HEK293 (cell line): ENCODE data around the gene STK39.

ENCODE experiments used
- CTCF ChIA-PET: fragments of 350-600 bp; formaldehyde crosslinking; extraction: SDS; loops from one replicate; lab custom pipeline; 2021; ENCODE audit warnings: antibody characterized with exemption; lab: Yijun Ruan, JAX
- POLR2A ChIA-PET: fragments of 300-600 bp; formaldehyde crosslinking; extraction: SDS; loops from one replicate; lab custom pipeline; 2020; ENCODE audit warnings: antibody characterized with exemption, inconsistent platforms; lab: Yijun Ruan, JAX
- H3K27ac ChIP-seq: fragments of 200-500 bp; sonication (Bioruptor generic); 2 replicates; pipeline ENCODE4 v1.5.1; 2014; ENCODE audit warnings: low read depth, low read length, control low read depth, inconsistent platforms; ENCODE audit errors: extremely low read depth
- H3K36me3 ChIP-seq, 2 experiments: fragments of 200-500 bp in 1 of 2; sonication (Bioruptor generic) in 1 of 2; 1 replicate in 1 of 2; 2 replicates in 1 of 2; pipeline ENCODE4 v1.5.1; 2014 to 2017; ENCODE audit warnings: inconsistent platforms in 2 of 2, low read length in 2 of 2; ENCODE audit not compliant: control insufficient read depth in 2 of 2, insufficient read depth in 1 of 2
- H3K4me1 ChIP-seq: fragments of 200-500 bp; sonication (Bioruptor generic); 2 replicates; pipeline ENCODE4 v1.5.1; 2014; ENCODE audit warnings: mild to moderate bottlenecking, low read length, inconsistent platforms; ENCODE audit not compliant: control insufficient read depth, insufficient read depth
- H3K4me3 ChIP-seq: 2 replicates; pipeline ENCODE4 v1.5.1; 2011; ENCODE audit warnings: low read depth, mild to moderate bottlenecking, control low read depth, low read length, moderate library complexity
- H3K9me3 ChIP-seq: fragments of 200-500 bp; sonication (Bioruptor generic); 2 replicates; pipeline ENCODE4 v1.5.1; 2014; ENCODE audit warnings: low read depth, low read length, inconsistent platforms; ENCODE audit not compliant: control insufficient read depth, insufficient read depth
- KLF1 ChIP-seq: fragments of 450-650 bp; formaldehyde crosslinking; IDR thresholded peaks from 2 replicates; pipeline ENCODE4 v1.5.1; 2016; ENCODE audit warnings: missing biosample characterization, missing genetic modification characterization
- PRDM2 ChIP-seq: fragments of 450-650 bp; formaldehyde crosslinking; IDR thresholded peaks from 2 replicates; pipeline ENCODE4 v1.5.1; 2016; ENCODE audit warnings: missing biosample characterization, missing genetic modification characterization, borderline replicate concordance
- ZBTB49 ChIP-seq: fragments of 450-650 bp; formaldehyde crosslinking; IDR thresholded peaks from 2 replicates; pipeline ENCODE4 v1.5.1; 2016; ENCODE audit warnings: missing biosample characterization, missing genetic modification characterization, low read depth
- ZFP69B ChIP-seq: fragments of 450-650 bp; formaldehyde crosslinking; IDR thresholded peaks from 2 replicates; pipeline ENCODE4 v1.5.1; 2016; ENCODE audit warnings: missing biosample characterization, missing genetic modification characterization
- ZNF112 ChIP-seq: fragments of 450-650 bp; formaldehyde crosslinking; IDR thresholded peaks from 2 replicates; pipeline ENCODE4 v1.5.0; 2017; ENCODE audit warnings: missing biosample characterization, missing genetic modification characterization
- ZNF132 ChIP-seq: fragments of 450-650 bp; formaldehyde crosslinking; IDR thresholded peaks from 2 replicates; pipeline ENCODE4 v1.5.1; 2017; ENCODE audit warnings: missing biosample characterization, missing genetic modification characterization, borderline replicate concordance
- ZNF174 ChIP-seq: fragments of 450-650 bp; formaldehyde crosslinking; IDR thresholded peaks from 2 replicates; pipeline ENCODE4 v1.5.0; 2017; ENCODE audit warnings: missing biosample characterization, mild to moderate bottlenecking, missing genetic modification characterization
- ZNF211 ChIP-seq: fragments of 450-650 bp; formaldehyde crosslinking; IDR thresholded peaks from 2 replicates; pipeline ENCODE4 v1.5.1; 2016; ENCODE audit warnings: low read depth, missing biosample characterization, missing genetic modification characterization
- ZNF311 ChIP-seq: fragments of 450-650 bp; formaldehyde crosslinking; IDR thresholded peaks from 2 replicates; pipeline ENCODE4 v1.5.1; 2017; ENCODE audit warnings: missing biosample characterization, missing genetic modification characterization, borderline replicate concordance
- ZNF391 ChIP-seq: fragments of 450-650 bp; formaldehyde crosslinking; IDR thresholded peaks from 2 replicates; pipeline ENCODE4 v1.5.1; 2016; ENCODE audit warnings: low read depth, missing biosample characterization, missing genetic modification characterization, borderline replicate concordance
- ZNF561 ChIP-seq: fragments of 450-650 bp; IDR thresholded peaks from 2 replicates; pipeline ENCODE4 v1.5.1; 2018; ENCODE audit warnings: missing biosample characterization, missing genetic modification characterization, borderline replicate concordance
- ZNF585B ChIP-seq: fragments of 450-650 bp; formaldehyde crosslinking; IDR thresholded peaks from 2 replicates; pipeline ENCODE4 v1.5.1; 2016; ENCODE audit warnings: missing biosample characterization, missing genetic modification characterization
- ZNF785 ChIP-seq: fragments of 450-650 bp; formaldehyde crosslinking; IDR thresholded peaks from 2 replicates; pipeline ENCODE4 v1.5.1; 2016; ENCODE audit warnings: missing biosample characterization, missing genetic modification characterization
- ZNF830 ChIP-seq: fragments of 450-650 bp; IDR thresholded peaks from 2 replicates; pipeline ENCODE4 v1.5.0; 2018; ENCODE audit warnings: missing biosample characterization, missing genetic modification characterization, low read depth, mild to moderate bottlenecking, moderate library complexity
- ZNF837 ChIP-seq: fragments of 450-650 bp; formaldehyde crosslinking; IDR thresholded peaks from 2 replicates; pipeline ENCODE4 v1.5.1; 2016; ENCODE audit warnings: missing biosample characterization, missing genetic modification characterization
- ZSCAN16 ChIP-seq: fragments of 450-650 bp; formaldehyde crosslinking; IDR thresholded peaks from 2 replicates; pipeline ENCODE4 v1.5.1; 2016; ENCODE audit warnings: missing biosample characterization, missing genetic modification characterization
- TF ChIP-seq, protein P1 (sequence below): fragments of 450-650 bp; formaldehyde crosslinking; IDR thresholded peaks from 2 replicates; pipeline ENCODE4 v1.5.1; 2017; ENCODE audit warnings: missing biosample characterization, missing genetic modification characterization

STK39 gene

GRCh38 chr2:167933097-167933814 is 314.1 kb downstream of the STK39 start (continued):
- no peak for TF ChIP-seq ZBTB49 (tag by site-specific recombination)
- no peak for TF ChIP-seq ZNF561
- TF ChIP-seq ZNF174, result no peak
- TF ChIP-seq, protein P1, sequence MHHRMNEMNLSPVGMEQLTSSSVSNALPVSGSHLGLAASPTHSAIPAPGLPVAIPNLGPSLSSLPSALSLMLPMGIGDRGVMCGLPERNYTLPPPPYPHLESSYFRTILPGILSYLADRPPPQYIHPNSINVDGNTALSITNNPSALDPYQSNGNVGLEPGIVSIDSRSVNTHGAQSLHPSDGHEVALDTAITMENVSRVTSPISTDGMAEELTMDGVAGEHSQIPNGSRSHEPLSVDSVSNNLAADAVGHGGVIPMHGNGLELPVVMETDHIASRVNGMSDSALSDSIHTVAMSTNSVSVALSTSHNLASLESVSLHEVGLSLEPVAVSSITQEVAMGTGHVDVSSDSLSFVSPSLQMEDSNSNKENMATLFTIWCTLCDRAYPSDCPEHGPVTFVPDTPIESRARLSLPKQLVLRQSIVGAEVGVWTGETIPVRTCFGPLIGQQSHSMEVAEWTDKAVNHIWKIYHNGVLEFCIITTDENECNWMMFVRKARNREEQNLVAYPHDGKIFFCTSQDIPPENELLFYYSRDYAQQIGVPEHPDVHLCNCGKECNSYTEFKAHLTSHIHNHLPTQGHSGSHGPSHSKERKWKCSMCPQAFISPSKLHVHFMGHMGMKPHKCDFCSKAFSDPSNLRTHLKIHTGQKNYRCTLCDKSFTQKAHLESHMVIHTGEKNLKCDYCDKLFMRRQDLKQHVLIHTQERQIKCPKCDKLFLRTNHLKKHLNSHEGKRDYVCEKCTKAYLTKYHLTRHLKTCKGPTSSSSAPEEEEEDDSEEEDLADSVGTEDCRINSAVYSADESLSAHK (tag by site-specific recombination), result no peak
- TF ChIP-seq ZNF785 (tag by site-specific recombination), result no peak

DNA sequence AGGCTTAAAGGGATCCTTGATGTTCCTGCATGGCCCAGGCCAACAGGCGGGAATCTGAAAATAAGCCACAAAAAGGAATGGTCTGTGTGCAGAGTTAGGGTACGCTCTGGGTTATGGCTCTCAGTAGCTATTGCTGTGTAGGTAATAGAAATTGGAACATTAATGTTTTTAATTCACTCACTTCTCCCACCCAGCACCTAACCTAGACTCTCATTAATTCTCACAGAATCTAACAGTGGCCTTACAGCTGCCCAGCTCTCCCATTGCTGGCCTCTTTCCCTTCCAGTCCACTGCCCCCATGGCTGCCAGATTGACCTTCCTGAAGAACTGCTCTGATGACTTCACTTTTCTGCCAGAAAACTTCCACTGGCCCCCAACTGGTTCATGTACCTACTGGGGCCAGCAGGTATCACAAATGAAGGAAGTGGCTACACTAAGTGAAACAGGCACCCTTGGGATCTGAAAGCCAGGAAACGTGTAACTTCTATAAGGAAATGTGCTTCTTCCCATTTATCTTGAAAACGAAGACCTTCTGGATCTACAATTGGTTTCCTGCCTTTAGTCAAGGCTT is 315.2 kb downstream of the STK39 start:
- Histone ChIP-seq H3K4me1 (peaks cover 4% of the 10 kb centered on the region; the same call in 1 of the 2 replicates), H3K9me3 (no peaks in the 10 kb centered on the region), H3K4me3 (no peak overlapping the region), H3K27ac (no peak overlapping the region)
- TF ChIP-seq, protein P1 (tag by site-specific recombination), result no peak
- no peak for TF ChIP-seq ZSCAN16 (tag by site-specific recombination)
- no peak for TF ChIP-seq ZNF391
- TF ChIP-seq ZFP69B (tag by site-specific recombination), result no peak
- no peak for TF ChIP-seq KLF1 (tag by site-specific recombination)
- no peak for TF ChIP-seq ZNF830 (tag by site-specific recombination)
- no peak for TF ChIP-seq ZNF132 (tag by site-specific recombination)
- TF ChIP-seq ZNF311 (tag by site-specific recombination), result no peak
- TF ChIP-seq ZNF837 (tag by site-specific recombination), result no peak
- TF ChIP-seq ZNF112 (tag by site-specific recombination), result no peak
- TF ChIP-seq ZNF211 (tag by site-specific recombination), result no peak
- no peak for TF ChIP-seq ZNF585B
- TF ChIP-seq PRDM2, result no peak
- TF ChIP-seq, all 188 proteins: peak for 0
- ChIA-PET POLR2A (no interaction called here), CTCF (no interaction called here)
- no peaks in the 10 kb centered on the region for H3K36me3 ChIP-seq
